ENCODE measurements around the gene IRAK1BP1.

Gene IRAK1BP1

GRCh38 chr6:78867370-78868040, at the start of gene IRAK1BP1:
Gene IRAK1BP1 (plus strand): TSS chr6:78867551. CDS start chr6:78867577, 26 bp downstream.
- in situ Hi-C loops (cut with HindIII; ENCODE audit: low sequenced_read_pairs): no loop called here
- DNase-seq (ENCODE audit: low read depth): peak; percentile 32
- TF ChIP-seq CTCF (IDR thresholded peaks at IDR 0.05; ENCODE audit: low read depth, low read length, missing control alignments): peak; percentile 40
- peak within 1 kb of the TSS; percentile 74 for H3K4me3 ChIP-seq (ENCODE audit: low read depth, low read length)

- DNase-seq (ENCODE audit: low read depth): no peak
- no peak for TF ChIP-seq CTCF (IDR thresholded peaks at IDR 0.05; ENCODE audit: low read depth, low read length, missing control alignments)
- H3K4me3 ChIP-seq (ENCODE audit: low read depth, low read length): no peak overlapping the region
- in situ Hi-C loops (cut with HindIII; ENCODE audit: low sequenced_read_pairs): no loop called here
Observed at GRCh38 chr6:78824045-78824444, 43.3 kb upstream of the IRAK1BP1 start.

- H3K4me3 ChIP-seq (ENCODE audit: low read depth, low read length): no peak overlapping the region
- no peak for TF ChIP-seq CTCF (IDR thresholded peaks at IDR 0.05; ENCODE audit: low read depth, low read length, missing control alignments)
- no peak for DNase-seq (ENCODE audit: low read depth)
- in situ Hi-C loops (cut with HindIII; ENCODE audit: low sequenced_read_pairs): no loop called here
Observed at GRCh38 chr6:78829407-78829806, 37.9 kb upstream of the IRAK1BP1 start.

- H3K4me3 ChIP-seq (ENCODE audit: low read depth, low read length): no peak overlapping the region
- TF ChIP-seq CTCF (IDR thresholded peaks at IDR 0.05; ENCODE audit: low read depth, low read length, missing control alignments): no peak
- no peak for DNase-seq (ENCODE audit: low read depth)
- in situ Hi-C loops (cut with HindIII; ENCODE audit: low sequenced_read_pairs): no loop called here
Observed at GRCh38 chr6:78830805-78831204, 36.5 kb upstream of the IRAK1BP1 start.

- no peak for TF ChIP-seq CTCF (IDR thresholded peaks at IDR 0.05; ENCODE audit: low read depth, low read length, missing control alignments)
- no peak for DNase-seq (ENCODE audit: low read depth)
- no peak overlapping the region for H3K4me3 ChIP-seq (ENCODE audit: low read depth, low read length)
- in situ Hi-C loops (cut with HindIII; ENCODE audit: low sequenced_read_pairs): no loop called here
Observed at GRCh38 chr6:78831492-78831891, 35.9 kb upstream of the IRAK1BP1 start.

GRCh38 chr6:78832091-78832808, 35.1 kb upstream of the IRAK1BP1 start:
- DNase-seq (ENCODE audit: low read depth): no peak
- no peak for TF ChIP-seq CTCF (IDR thresholded peaks at IDR 0.05; ENCODE audit: low read depth, low read length, missing control alignments)
- no peak overlapping the region for H3K4me3 ChIP-seq (ENCODE audit: low read depth, low read length)
- in situ Hi-C loops (cut with HindIII; ENCODE audit: low sequenced_read_pairs): no loop called here
